Chondrocyte (in vitro differentiated cells): ENCODE results near the gene LAMB2. TPM values are rescaled to one million over a fixed set of nuclear protein-coding genes. Genes with fewer than 3 reads are reported as not detected.

ENCODE experiments used
- DNase-seq: peaks from one replicate; pipeline ENCODE4 v3.0.0; 2021; ENCODE audit warnings: mixed read lengths, low spot score
- H3K27ac Mint-ChIP-seq: one replicate; pipeline ENCODE4 v1.8.0; 2021; ENCODE audit warnings: mild to moderate bottlenecking, moderate library complexity, mixed read lengths; ENCODE audit not compliant: unreplicated experiment
- H3K27me3 Mint-ChIP-seq: 2 replicates; pipeline ENCODE4 v1.8.0; 2021; ENCODE audit warnings: low read depth, mixed read lengths
- H3K36me3 Mint-ChIP-seq: 2 replicates; pipeline ENCODE4 v1.8.0; 2021; ENCODE audit warnings: low read depth, mixed read lengths
- H3K4me1 Mint-ChIP-seq: 2 replicates; pipeline ENCODE4 v1.8.0; 2021; ENCODE audit warnings: low read depth, mild to moderate bottlenecking, mixed read lengths
- H3K4me3 Mint-ChIP-seq: one replicate; pipeline ENCODE4 v1.8.0; 2021; ENCODE audit warnings: mild to moderate bottlenecking, moderate library complexity, mixed read lengths; ENCODE audit not compliant: unreplicated experiment
- H3K9me3 Mint-ChIP-seq: 2 replicates; pipeline ENCODE4 v1.8.0; 2021; ENCODE audit warnings: low read depth, mixed read lengths
- CTCF ChIP-seq: fragments of 200-600 bp; sonication (generic); IDR thresholded peaks from 2 replicates; pipeline ENCODE4 v1.5.0; 2021; ENCODE audit warnings: antibody characterized with exemption, mild to moderate bottlenecking, moderate library complexity
- total RNA-seq: library from RNA; stranded (reverse); gene quantifications from 3 replicates; pipeline ENCODE4 v1.2.1, GENCODE V29; 2021

Gene LAMB2
- total RNA-seq, 1 donor from 2014 or later: 1,075 TPM

- Mint-ChIP-seq H3K4me3 (no peak overlapping the region), H3K27ac (peak overlapping the region; percentile 57), H3K36me3 (peaks cover 3% of the 10 kb centered on the region), H3K4me1 (peaks cover 31% of the 10 kb centered on the region), H3K9me3 (no peaks in the 10 kb centered on the region), H3K27me3 (no peaks in the 10 kb centered on the region)
- DNase-seq: no peak
- TF ChIP-seq CTCF: no peak
Measured at GRCh38 chr3:49174397-49174985, 41.6 kb upstream of the LAMB2 start.

GRCh38 chr3:49173792-49174170 is 40.9 kb upstream of the LAMB2 start:
- Mint-ChIP-seq H3K4me3 (peak overlapping the region; percentile 49), H3K4me1 (peaks cover 31% of the 10 kb centered on the region), H3K36me3 (peaks cover 3% of the 10 kb centered on the region), H3K27me3 (no peaks in the 10 kb centered on the region), H3K27ac (peak overlapping the region; percentile 83), H3K9me3 (no peaks in the 10 kb centered on the region)
- no peak for TF ChIP-seq CTCF
- DNase-seq: no peak

GRCh38 chr3:49173116-49173791 is 40.4 kb upstream of the LAMB2 start:
- H3K36me3 Mint-ChIP-seq: peaks cover 3% of the 10 kb centered on the region
- no peak for DNase-seq
- H3K27me3 Mint-ChIP-seq: no peaks in the 10 kb centered on the region
- H3K27ac Mint-ChIP-seq: peak overlapping the region; percentile 83
- H3K9me3 Mint-ChIP-seq: no peaks in the 10 kb centered on the region
- peaks cover 31% of the 10 kb centered on the region for H3K4me1 Mint-ChIP-seq
- H3K4me3 Mint-ChIP-seq: peak overlapping the region; percentile 90
- TF ChIP-seq CTCF: no peak

GRCh38 chr3:49172551-49173041 is 39.7 kb upstream of the LAMB2 start:
- no peak for TF ChIP-seq CTCF
- H3K9me3 Mint-ChIP-seq: no peaks in the 10 kb centered on the region
- peak overlapping the region; percentile 90 for H3K4me3 Mint-ChIP-seq
- H3K27me3 Mint-ChIP-seq: no peaks in the 10 kb centered on the region
- no peak for DNase-seq
- peak overlapping the region; percentile 74 for H3K27ac Mint-ChIP-seq
- peaks cover 31% of the 10 kb centered on the region for H3K4me1 Mint-ChIP-seq
- peaks cover 3% of the 10 kb centered on the region for H3K36me3 Mint-ChIP-seq

- peaks cover 3% of the 10 kb centered on the region for H3K36me3 Mint-ChIP-seq
- H3K9me3 Mint-ChIP-seq: no peaks in the 10 kb centered on the region
- H3K4me3 Mint-ChIP-seq: peak overlapping the region; percentile 90
- no peak for DNase-seq
- TF ChIP-seq CTCF: no peak
- peak overlapping the region; percentile 69 for H3K27ac Mint-ChIP-seq
- peaks cover 31% of the 10 kb centered on the region for H3K4me1 Mint-ChIP-seq
- H3K27me3 Mint-ChIP-seq: no peaks in the 10 kb centered on the region
Measured at GRCh38 chr3:49171775-49172500, 39.1 kb upstream of the LAMB2 start.
